H9 (cell line): ENCODE measurements around the gene PGRMC1. TPM values are rescaled to one million over a fixed set of nuclear protein-coding genes. Genes with fewer than 3 reads are reported as not detected.
"Not testable (repeated sequence)": the region's sequence is repeated elsewhere in the genome, so short reads cannot be mapped to it uniquely, and the experiment has no call there.

Source experiments
- DNase-seq: peaks from one replicate; pipeline ENCODE4 v3.0.0-alpha.2; 2017
- H2AFZ ChIP-seq: one replicate; pipeline ENCODE4 v1.6.1; 2013; ENCODE audit warnings: mild to moderate bottlenecking, low read length, control low read depth, moderate library complexity
- H2AK5ac ChIP-seq: 2 replicates; pipeline ENCODE4 v1.6.1; 2013; ENCODE audit warnings: low read length, control low read depth, mixed read lengths; ENCODE audit not compliant: insufficient read length
- H2BK120ac ChIP-seq: one replicate; pipeline ENCODE4 v1.6.1; 2013; ENCODE audit warnings: low read depth, mild to moderate bottlenecking, low read length, control low read depth, inconsistent platforms; ENCODE audit not compliant: poor library complexity, severe bottlenecking
- H2BK12ac ChIP-seq: 2 replicates; pipeline ENCODE4 v1.6.1; 2013; ENCODE audit warnings: low read length, control low read depth, mixed read lengths, low read depth; ENCODE audit not compliant: insufficient read length
- H2BK15ac ChIP-seq: 2 replicates; pipeline ENCODE4 v1.6.1; 2013; ENCODE audit warnings: low read depth, low read length, control low read depth
- H2BK20ac ChIP-seq: one replicate; pipeline ENCODE4 v1.6.1; 2013; ENCODE audit warnings: low read depth, mild to moderate bottlenecking, low read length, control low read depth, inconsistent platforms; ENCODE audit not compliant: poor library complexity, severe bottlenecking
- H2BK5ac ChIP-seq: 2 replicates; pipeline ENCODE4 v1.6.1; 2013; ENCODE audit warnings: low read length, control low read depth, mixed read lengths; ENCODE audit not compliant: insufficient read length
- H3K14ac ChIP-seq: 2 replicates; pipeline ENCODE4 v1.6.1; 2013; ENCODE audit warnings: low read length, control low read depth; ENCODE audit not compliant: insufficient read depth
- H3K18ac ChIP-seq: 2 replicates; pipeline ENCODE4 v1.6.1; 2013; ENCODE audit warnings: low read depth, mild to moderate bottlenecking, mixed read lengths, low read length, control low read depth; ENCODE audit not compliant: insufficient read length
- H3K23ac ChIP-seq: 2 replicates; pipeline ENCODE4 v1.6.1; 2013; ENCODE audit warnings: low read length, control low read depth, mixed read lengths, low read depth; ENCODE audit not compliant: insufficient read length
- H3K23me2 ChIP-seq: 2 replicates; pipeline ENCODE4 v1.6.1; 2013; ENCODE audit warnings: low read depth, mild to moderate bottlenecking, mixed read lengths, low read length, control low read depth; ENCODE audit not compliant: insufficient read length, poor library complexity, severe bottlenecking
- H3K27ac ChIP-seq: 2 replicates; pipeline ENCODE4 v1.5.1; 2013; ENCODE audit warnings: low read length, control low read depth, mixed read lengths, low read depth; ENCODE audit not compliant: insufficient read length
- H3K27me3 ChIP-seq: 2 replicates; pipeline ENCODE4 v1.6.1; 2013; ENCODE audit warnings: low read length, control low read depth, inconsistent platforms; ENCODE audit not compliant: insufficient read depth
- H3K4ac ChIP-seq: 2 replicates; pipeline ENCODE4 v1.6.1; 2013; ENCODE audit warnings: low read depth, mild to moderate bottlenecking, control low read depth, inconsistent platforms, low read length, moderate library complexity
- H3K4me1 ChIP-seq: 2 replicates; pipeline ENCODE4 v1.6.1; 2013; ENCODE audit warnings: low read length, control low read depth, inconsistent platforms; ENCODE audit not compliant: insufficient read depth
- H3K4me2 ChIP-seq: 2 replicates; pipeline ENCODE4 v1.6.1; 2013; ENCODE audit warnings: low read length, control low read depth, mixed read lengths; ENCODE audit not compliant: insufficient read length, insufficient read depth
- H3K56ac ChIP-seq: 2 replicates; pipeline ENCODE4 v1.6.1; 2013; ENCODE audit warnings: low read depth, mild to moderate bottlenecking, mixed read lengths, low read length, control low read depth; ENCODE audit not compliant: insufficient read length
- H3K79me1 ChIP-seq: 2 replicates; pipeline ENCODE4 v1.6.1; 2013; ENCODE audit warnings: low read depth, mild to moderate bottlenecking, moderate library complexity, low read length, control low read depth, inconsistent platforms; ENCODE audit not compliant: insufficient read depth, poor library complexity, severe bottlenecking
- H3K79me2 ChIP-seq: 2 replicates; pipeline ENCODE4 v1.6.1; 2013; ENCODE audit warnings: low read length, control low read depth, inconsistent platforms; ENCODE audit not compliant: insufficient read depth
- H3K9ac ChIP-seq: 2 replicates; pipeline ENCODE4 v1.6.1; 2013; ENCODE audit warnings: low read length, control low read depth, mixed read lengths; ENCODE audit not compliant: insufficient read length; ENCODE audit errors: extremely low read depth
- H3K9me3 ChIP-seq: one replicate; pipeline ENCODE4 v1.6.1; 2013; ENCODE audit warnings: low read depth, low read length, inconsistent platforms; ENCODE audit not compliant: control insufficient read depth
- H3T11ph ChIP-seq: one replicate; pipeline ENCODE4 v1.6.1; 2013; ENCODE audit warnings: mild to moderate bottlenecking, low read length, control low read depth, inconsistent platforms
- H4K20me1 ChIP-seq: one replicate; pipeline ENCODE4 v1.6.1; 2013; ENCODE audit not compliant: control insufficient read depth, insufficient read length, insufficient read depth
- H4K5ac ChIP-seq: 2 replicates; pipeline ENCODE4 v1.6.1; 2013; ENCODE audit warnings: low read depth, mild to moderate bottlenecking, mixed read lengths, low read length, control low read depth; ENCODE audit not compliant: insufficient read length
- H4K8ac ChIP-seq: replicated peaks from 2 replicates; pipeline ENCODE4 v1.6.1; 2013; ENCODE audit warnings: low read length, control low read depth, mixed read lengths, low read depth; ENCODE audit not compliant: insufficient read length
- H4K91ac ChIP-seq: 2 replicates; pipeline ENCODE4 v1.6.1; 2013; ENCODE audit warnings: low read depth, mild to moderate bottlenecking, moderate library complexity, mixed read lengths, low read length, control low read depth; ENCODE audit not compliant: insufficient read length
- H3K27ac Mint-ChIP-seq, 3 experiments: 2 replicates in 2 of 3; 3 replicates in 1 of 3; pipeline ENCODE4 v1.8.0; 2020 to 2021; ENCODE audit warnings: mixed read lengths in 3 of 3, mild to moderate bottlenecking in 1 of 3, moderate library complexity in 1 of 3
- H3K27me3 Mint-ChIP-seq: 2 replicates; pipeline ENCODE4 v1.8.0; 2021; ENCODE audit warnings: low read depth, mild to moderate bottlenecking, moderate library complexity, mixed read lengths
- H3K36me3 Mint-ChIP-seq, 3 experiments: 2 replicates in 2 of 3; 3 replicates in 1 of 3; pipeline ENCODE4 v1.8.0; 2020 to 2021; ENCODE audit warnings: low read depth in 3 of 3, mixed read lengths in 3 of 3; ENCODE audit not compliant: insufficient read depth in 1 of 3
- H3K4me1 Mint-ChIP-seq, 2 experiments: 2 replicates each; pipeline ENCODE4 v1.8.0; 2020; ENCODE audit warnings: mixed read lengths in 2 of 2
- H3K4me3 Mint-ChIP-seq, 2 experiments: 2 replicates in 1 of 2; 3 replicates in 1 of 2; pipeline ENCODE4 v1.8.0; 2020 to 2021; ENCODE audit warnings: mild to moderate bottlenecking in 2 of 2, mixed read lengths in 2 of 2, moderate library complexity in 1 of 2
- H3K9me3 Mint-ChIP-seq, 2 experiments: 2 replicates in 1 of 2; 3 replicates in 1 of 2; pipeline ENCODE4 v1.8.0; 2020; ENCODE audit warnings: mild to moderate bottlenecking in 2 of 2, mixed read lengths in 2 of 2, moderate library complexity in 1 of 2
- CTCF ChIP-seq: fragments of 200-600 bp; sonication (generic); conservative IDR thresholded peaks from 3 replicates; pipeline ENCODE4 v1.8.0; 2021; ENCODE audit warnings: antibody characterized with exemption, mild to moderate bottlenecking
- WGBS: extraction: QIAGEN DNeasy Blood & Tissue Kit; methylation state at CpG from one replicate; pipeline ENCODE4 v1.1.7; 2013; ENCODE audit warnings: missing lambda C conversion rate, low lambda C conversion rate, mixed read lengths; ENCODE audit not compliant: insufficient read length; ENCODE audit errors: extremely low coverage; 5-methylcytosine and 5-hydroxymethylcytosine counted together
- total RNA-seq: library from RNA; stranded (reverse); gene quantifications from 2 replicates; pipeline ENCODE4 v1.2.1, GENCODE V29; 2021

The PGRMC1 gene
- total RNA-seq, 1 experiment from 2014 or later = 133 TPM

- peaks cover 17% of the 10 kb centered on the region for H3K9me3 ChIP-seq
- H4K5ac ChIP-seq = no peak overlapping the region
- H3K27ac ChIP-seq = no peak overlapping the region
- TF ChIP-seq CTCF = peak; percentile 69
- H3K23me2 ChIP-seq = no peaks in the 10 kb centered on the region
- no peak overlapping the region for H3K4me2 ChIP-seq
- H3K9ac ChIP-seq = no peak overlapping the region
- no peak overlapping the region for H2BK15ac ChIP-seq
- H3K14ac ChIP-seq = no peak overlapping the region
- DNase-seq = no peak
- Mint-ChIP-seq H3K4me1 (no peaks in the 10 kb centered on the region), H3K27me3 (no peaks in the 10 kb centered on the region; the same call in 1 of the 2 replicates), H3K9me3 (peaks cover 44 to 51% of the 10 kb centered on the region in 2 experiments), H3K27ac (no peak overlapping the region), H3K4me3 (no peak overlapping the region), H3K36me3 (peaks cover 0 to 3% (median 0%) of the 10 kb centered on the region in 3 experiments; a peak in 3 of 7 replicates)
- H3K27me3 ChIP-seq = no peaks in the 10 kb centered on the region
- H4K20me1 ChIP-seq = no peaks in the 10 kb centered on the region
- H2BK20ac ChIP-seq = no peak overlapping the region
- H3K18ac ChIP-seq = no peak overlapping the region
- H4K8ac ChIP-seq = no peak overlapping the region
- no peak overlapping the region for H3T11ph ChIP-seq
- H2BK12ac ChIP-seq = no peak overlapping the region
- no peak overlapping the region for H2BK120ac ChIP-seq
- no peaks in the 10 kb centered on the region for H3K4me1 ChIP-seq
- H4K91ac ChIP-seq = no peak overlapping the region
- no peaks in the 10 kb centered on the region for H3K79me1 ChIP-seq
- H2AK5ac ChIP-seq = no peak overlapping the region
- H3K23ac ChIP-seq = no peak overlapping the region
- no peak overlapping the region for H3K56ac ChIP-seq
- no CpG with 5 or more reads among the region's 5 CpGs for WGBS
- no peak overlapping the region for H2BK5ac ChIP-seq
- no peak overlapping the region for H3K4ac ChIP-seq
- H3K79me2 ChIP-seq = no peaks in the 10 kb centered on the region
- no peak overlapping the region for H2AFZ ChIP-seq
These were observed 30.4 kb downstream of the PGRMC1 start for GRCh38 chrX:119266364-119266995.

- peaks cover 23% of the 10 kb centered on the region for H3K9me3 ChIP-seq
These were observed 31.0 kb downstream of the PGRMC1 start for GRCh38 chrX:119267115-119267514.

More at GRCh38 chrX:119267115-119267514, 31.0 kb downstream of the PGRMC1 start:
- WGBS = no CpG with 5 or more reads among the region's 3 CpGs
- not testable (repeated sequence) for H3K79me1 ChIP-seq, H2BK5ac ChIP-seq, H2AFZ ChIP-seq, H3K56ac ChIP-seq, H2AK5ac ChIP-seq, H3K27ac ChIP-seq, H4K8ac ChIP-seq, H4K5ac ChIP-seq, H3K18ac ChIP-seq, DNase-seq, H3K23ac ChIP-seq, H3K4me2 ChIP-seq, H3K23me2 ChIP-seq, H3K27me3 Mint-ChIP-seq, H3K27ac Mint-ChIP-seq, H3K36me3 Mint-ChIP-seq, H2BK20ac ChIP-seq, H3K4me1 Mint-ChIP-seq, H3K4me3 Mint-ChIP-seq, H3T11ph ChIP-seq, H4K20me1 ChIP-seq, H3K9ac ChIP-seq, H3K79me2 ChIP-seq, H3K14ac ChIP-seq, H4K91ac ChIP-seq, H3K4ac ChIP-seq, H2BK15ac ChIP-seq, H2BK12ac ChIP-seq, H3K27me3 ChIP-seq, H3K4me1 ChIP-seq, H2BK120ac ChIP-seq
- peaks cover 47 to 55% of the 10 kb centered on the region in 2 experiments for H3K9me3 Mint-ChIP-seq
